Hepatocyte (in vitro differentiated cells): ENCODE results near the gene LRRC63. TPM values are rescaled to one million over a fixed set of nuclear protein-coding genes. Genes with fewer than 3 reads are reported as not detected.

Source experiments
- DNase-seq: peaks from one replicate; pipeline ENCODE4 v3.0.0-alpha.2; 2016; ENCODE audit warnings: low spot score
- H2AFZ ChIP-seq: fragments of 200-600 bp; sonication (generic); 2 replicates; pipeline ENCODE4 v1.6.0; 2016; ENCODE audit warnings: antibody characterized with exemption, mild to moderate bottlenecking
- H3K27ac ChIP-seq: fragments of 200-600 bp; sonication (generic); 2 replicates; pipeline ENCODE4 v1.5.1; 2016; ENCODE audit warnings: mild to moderate bottlenecking
- H3K27me3 ChIP-seq: fragments of 200-600 bp; sonication (generic); 2 replicates; pipeline ENCODE4 v1.6.1; 2016
- H3K36me3 ChIP-seq: fragments of 200-600 bp; sonication (generic); replicated peaks from 2 replicates; pipeline ENCODE4 v1.5.1; 2016; ENCODE audit warnings: low read depth; ENCODE audit not compliant: insufficient read depth
- H3K4me1 ChIP-seq: fragments of 200-600 bp; sonication (generic); 2 replicates; pipeline ENCODE4 v1.5.1; 2016; ENCODE audit warnings: mild to moderate bottlenecking, moderate library complexity; ENCODE audit not compliant: insufficient read depth
- H3K4me2 ChIP-seq: fragments of 200-600 bp; sonication (generic); 2 replicates; pipeline ENCODE4 v1.6.0; 2016
- H3K4me3 ChIP-seq: fragments of 200-600 bp; sonication (generic); 2 replicates; pipeline ENCODE4 v1.5.1; 2016; ENCODE audit warnings: mild to moderate bottlenecking
- H3K79me2 ChIP-seq: fragments of 200-600 bp; sonication (generic); 2 replicates; pipeline ENCODE4 v1.6.0; 2017; ENCODE audit warnings: mild to moderate bottlenecking
- H3K9me2 ChIP-seq: fragments of 200-600 bp; sonication (generic); replicated peaks from 2 replicates; pipeline ENCODE4 v1.6.0; 2017; ENCODE audit warnings: mild to moderate bottlenecking; ENCODE audit not compliant: insufficient read depth
- H3K9me3 ChIP-seq: fragments of 200-600 bp; sonication (generic); 2 replicates; pipeline ENCODE4 v1.5.1; 2016; ENCODE audit warnings: low read depth, mild to moderate bottlenecking
- H4K20me1 ChIP-seq: fragments of 200-600 bp; sonication (generic); 2 replicates; pipeline ENCODE4 v1.6.0; 2016; ENCODE audit warnings: mild to moderate bottlenecking; ENCODE audit not compliant: insufficient read depth, poor library complexity, severe bottlenecking
- EZH2 ChIP-seq: fragments of 200-600 bp; sonication (generic); IDR thresholded peaks from 2 replicates; pipeline ENCODE4 v1.6.1; 2016; ENCODE audit warnings: antibody characterized with exemption, mild to moderate bottlenecking, borderline replicate concordance
- EZH2phosphoT487 ChIP-seq: fragments of 200-600 bp; sonication (generic); IDR thresholded peaks from one replicate; pipeline ENCODE4 v1.6.1; 2018; ENCODE audit warnings: antibody characterized with exemption, mild to moderate bottlenecking, low read depth, moderate library complexity; ENCODE audit not compliant: unreplicated experiment, severe bottlenecking
- WGBS: methylation state at CpG from one replicate; pipeline ENCODE4 v1.1.6; 2016; ENCODE audit warnings: low lambda C conversion rate; ENCODE audit errors: missing lambda C conversion rate; 5-methylcytosine and 5-hydroxymethylcytosine counted together
- polyA plus RNA-seq: library from polyadenylated mRNA; unstranded; fragments of >200 nt; fragmentation: Nextera tagmentation; extraction: Ambion mirVana; gene quantifications from 2 replicates; pipeline ENCODE4 v1.2.1, GENCODE V29; 2016
- total RNA-seq: library from RNA; depleted of rRNA; stranded (reverse); fragments of >200 nt; gene quantifications from 2 replicates; pipeline ENCODE4 v1.2.3, GENCODE V29; 2014
- TF ChIP-seq, protein P1 (sequence below): fragments of 200-600 bp; sonication (generic); IDR thresholded peaks from 2 replicates; pipeline ENCODE4 v1.5.1; 2016; ENCODE audit warnings: antibody characterized with exemption, mild to moderate bottlenecking; ENCODE audit not compliant: poor library complexity

The LRRC63 gene
- total and polyA plus RNA-seq, 2 experiments from 2014 or later = not detected

DNA sequence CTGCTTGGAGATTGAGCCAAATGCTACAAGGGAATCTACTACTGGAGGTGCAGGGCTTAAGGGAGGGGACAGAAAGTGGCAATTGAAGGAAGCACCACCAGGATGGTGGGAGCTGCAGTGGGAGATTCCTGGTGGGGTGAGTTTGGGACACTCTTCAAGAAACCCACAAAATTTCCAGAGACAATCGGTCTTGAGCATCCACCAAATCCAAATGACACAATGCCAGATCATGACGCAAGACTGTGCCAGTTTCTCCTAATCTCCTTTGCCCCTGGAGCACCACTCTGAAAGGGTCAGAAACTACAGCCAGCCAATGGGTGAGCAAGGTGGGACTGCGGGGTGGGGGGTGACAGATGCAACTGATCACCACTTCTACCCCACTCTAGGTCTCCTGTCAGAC lies 78.7 kb downstream of the LRRC63 start:
- Histone ChIP-seq H3K4me3 (no peak overlapping the region), H3K4me2 (no peak overlapping the region), H3K4me1 (peaks cover 4% of the 10 kb centered on the region), H4K20me1 (no peaks in the 10 kb centered on the region), H3K9me2 (no peaks in the 10 kb centered on the region), H3K9me3 (no peaks in the 10 kb centered on the region), H2AFZ (no peak overlapping the region), H3K79me2 (no peaks in the 10 kb centered on the region), H3K27me3 (no peaks in the 10 kb centered on the region), H3K27ac (no peak overlapping the region), H3K36me3 (no peaks in the 10 kb centered on the region)
- DNase-seq = no peak
- 97% methylated on average over 3 of the region's 3 CpGs for WGBS
- TF ChIP-seq EZH2phosphoT487 (no peak), EZH2 (no peak)
- TF ChIP-seq, protein P1, sequence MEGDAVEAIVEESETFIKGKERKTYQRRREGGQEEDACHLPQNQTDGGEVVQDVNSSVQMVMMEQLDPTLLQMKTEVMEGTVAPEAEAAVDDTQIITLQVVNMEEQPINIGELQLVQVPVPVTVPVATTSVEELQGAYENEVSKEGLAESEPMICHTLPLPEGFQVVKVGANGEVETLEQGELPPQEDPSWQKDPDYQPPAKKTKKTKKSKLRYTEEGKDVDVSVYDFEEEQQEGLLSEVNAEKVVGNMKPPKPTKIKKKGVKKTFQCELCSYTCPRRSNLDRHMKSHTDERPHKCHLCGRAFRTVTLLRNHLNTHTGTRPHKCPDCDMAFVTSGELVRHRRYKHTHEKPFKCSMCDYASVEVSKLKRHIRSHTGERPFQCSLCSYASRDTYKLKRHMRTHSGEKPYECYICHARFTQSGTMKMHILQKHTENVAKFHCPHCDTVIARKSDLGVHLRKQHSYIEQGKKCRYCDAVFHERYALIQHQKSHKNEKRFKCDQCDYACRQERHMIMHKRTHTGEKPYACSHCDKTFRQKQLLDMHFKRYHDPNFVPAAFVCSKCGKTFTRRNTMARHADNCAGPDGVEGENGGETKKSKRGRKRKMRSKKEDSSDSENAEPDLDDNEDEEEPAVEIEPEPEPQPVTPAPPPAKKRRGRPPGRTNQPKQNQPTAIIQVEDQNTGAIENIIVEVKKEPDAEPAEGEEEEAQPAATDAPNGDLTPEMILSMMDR = no peak

DNA sequence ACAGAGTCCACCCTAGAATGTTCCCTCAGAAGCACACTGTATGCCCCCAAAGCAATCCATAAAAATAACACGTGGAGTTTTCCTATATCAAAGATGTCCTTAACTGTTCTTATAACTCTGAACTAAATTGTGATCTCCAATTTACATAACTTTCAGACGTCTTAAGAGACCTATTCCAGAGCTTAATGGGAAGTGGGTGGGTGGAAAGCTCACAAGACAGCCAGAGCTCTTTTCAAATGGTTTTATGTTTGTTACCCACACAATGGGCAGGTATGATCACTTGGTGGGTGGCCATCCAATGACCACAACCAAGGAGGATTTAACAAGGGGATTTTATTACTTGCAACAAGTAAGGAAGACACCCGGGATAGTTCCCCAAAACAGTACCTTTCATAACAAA lies 81.7 kb downstream of the LRRC63 start:
- peaks cover 7% of the 10 kb centered on the region for H3K4me1 ChIP-seq
- no peaks in the 10 kb centered on the region for H3K27me3 ChIP-seq
- TF ChIP-seq EZH2 (no peak), EZH2phosphoT487 (no peak)
- TF ChIP-seq, protein P1 = no peak
- no peak overlapping the region for H2AFZ ChIP-seq
- H3K36me3 ChIP-seq = no peaks in the 10 kb centered on the region
- 72% methylated on average over 3 of the region's 3 CpGs for WGBS
- DNase-seq = no peak
- H3K4me2 ChIP-seq = no peak overlapping the region
- no peaks in the 10 kb centered on the region for H3K79me2 ChIP-seq
- H4K20me1 ChIP-seq = no peaks in the 10 kb centered on the region
- H3K27ac ChIP-seq = no peak overlapping the region
- no peak overlapping the region for H3K4me3 ChIP-seq
- no peaks in the 10 kb centered on the region for H3K9me3 ChIP-seq
- no peaks in the 10 kb centered on the region for H3K9me2 ChIP-seq

- H3K9me2 ChIP-seq = no peaks in the 10 kb centered on the region
- no peak overlapping the region for H2AFZ ChIP-seq
- peaks cover 7% of the 10 kb centered on the region for H3K4me1 ChIP-seq
- no peaks in the 10 kb centered on the region for H4K20me1 ChIP-seq
- no peaks in the 10 kb centered on the region for H3K27me3 ChIP-seq
- no peaks in the 10 kb centered on the region for H3K79me2 ChIP-seq
- WGBS = 78% methylated on average over 7 of the region's 7 CpGs
- H3K9me3 ChIP-seq = no peaks in the 10 kb centered on the region
- H3K4me2 ChIP-seq = no peak overlapping the region
- no peak overlapping the region for H3K27ac ChIP-seq
- H3K4me3 ChIP-seq = no peak overlapping the region
- no peaks in the 10 kb centered on the region for H3K36me3 ChIP-seq
- DNase-seq = no peak
- TF ChIP-seq EZH2 (no peak), EZH2phosphoT487 (no peak)
- TF ChIP-seq, protein P1 = no peak
Measured at GRCh38 chr13:46295491-46296114, 83.9 kb downstream of the LRRC63 start.
